Liver (tissue), 9 donors: ENCODE data around the gene NOC2L. TPM values are rescaled to one million over a fixed set of nuclear protein-coding genes. Genes with fewer than 3 reads are reported as not detected.

ENCODE experiments used
- DNase-seq: peaks from one replicate; pipeline ENCODE4 v3.0.0-alpha.2; 2017; ENCODE audit warnings: low spot score
- H3K27ac ChIP-seq, 2 donors: one replicate each; pipeline ENCODE4 v1.7.0; 2013; ENCODE audit warnings: inconsistent platforms in 2 of 2, low read length in 2 of 2, control low read depth in 1 of 2, low read depth in 1 of 2, mild to moderate bottlenecking in 1 of 2
- H3K27me3 ChIP-seq, 4 donors: one replicate each; pipeline versions ENCODE4 v1.6.1 to v1.7.0; 2013; ENCODE audit warnings: low read length in 3 of 4, inconsistent platforms in 1 of 4, mild to moderate bottlenecking in 1 of 4, moderate library complexity in 1 of 4; ENCODE audit not compliant: control insufficient read depth in 4 of 4, insufficient read depth in 4 of 4
- H3K36me3 ChIP-seq, 4 donors: one replicate each; pipeline versions ENCODE4 v1.6.1 to v1.7.0; 2013; ENCODE audit warnings: low read length in 3 of 4, mild to moderate bottlenecking in 3 of 4, low read depth in 1 of 4, moderate library complexity in 1 of 4; ENCODE audit not compliant: control insufficient read depth in 4 of 4, insufficient read depth in 3 of 4
- H3K4me1 ChIP-seq, 4 donors: one replicate each; pipeline versions ENCODE4 v1.6.1 to v1.7.0; 2013; ENCODE audit warnings: low read length in 3 of 4, mild to moderate bottlenecking in 3 of 4, moderate library complexity in 1 of 4; ENCODE audit not compliant: control insufficient read depth in 4 of 4, insufficient read depth in 4 of 4
- H3K4me3 ChIP-seq, 3 donors: one replicate each; pipeline versions ENCODE4 v1.6.1 to v1.7.0; 2013; ENCODE audit warnings: low read length in 3 of 3, control low read depth in 1 of 3, low read depth in 1 of 3, mild to moderate bottlenecking in 1 of 3
- H3K9ac ChIP-seq, 2 donors: one replicate each; pipeline ENCODE4 v1.7.0; 2013; ENCODE audit warnings: low read length in 2 of 2, mild to moderate bottlenecking in 2 of 2, moderate library complexity in 2 of 2, control low read depth in 1 of 2, low read depth in 1 of 2
- H3K9me3 ChIP-seq, 4 donors: one replicate each; pipeline versions ENCODE4 v1.6.1 to v1.7.0; 2013; ENCODE audit warnings: low read length in 3 of 4; ENCODE audit not compliant: control insufficient read depth in 4 of 4
- ATF3 ChIP-seq: IDR thresholded peaks from 2 replicates; pipeline ENCODE4 v1.6.1; 2016; ENCODE audit warnings: antibody characterized with exemption
- CTCF ChIP-seq: fragments of 150-350 bp; IDR thresholded peaks from 2 replicates; pipeline ENCODE4 v1.5.1; 2017; ENCODE audit warnings: improper control_type of control experiment, low read depth, low read length; ENCODE audit not compliant: missing input control
- EGR1 ChIP-seq, 2 donors: IDR thresholded peaks; 2 replicates each; pipeline ENCODE4 v1.6.1; 2016 to 2018; ENCODE audit warnings: antibody characterized with exemption in 2 of 2, low read depth in 2 of 2
- GABPA ChIP-seq, 2 donors: IDR thresholded peaks in 1 of 2; conservative IDR thresholded peaks in 1 of 2; 2 replicates each; pipeline ENCODE4 v1.6.1; 2016; ENCODE audit warnings: antibody characterized with exemption in 2 of 2, mild to moderate bottlenecking in 1 of 2, moderate library complexity in 1 of 2
- REST ChIP-seq: IDR thresholded peaks from 2 replicates; pipeline ENCODE4 v1.6.1; 2016; ENCODE audit warnings: antibody characterized with exemption, mild to moderate bottlenecking
- RXRA ChIP-seq, 2 donors: IDR thresholded peaks; 2 replicates each; pipeline ENCODE4 v1.6.1; 2017 to 2018; ENCODE audit warnings: antibody characterized with exemption in 2 of 2, mild to moderate bottlenecking in 1 of 2
- SP1 ChIP-seq: IDR thresholded peaks from 2 replicates; pipeline ENCODE4 v1.6.1; 2018; ENCODE audit warnings: antibody characterized with exemption, mild to moderate bottlenecking
- WGBS: extraction: QIAGEN DNeasy Blood & Tissue Kit; methylation state at CpG from one replicate; pipeline ENCODE4 v1.1.7; 2013; 5-methylcytosine and 5-hydroxymethylcytosine counted together
- polyA plus RNA-seq, 2 donors: library from polyadenylated mRNA; stranded (reverse) in 1 of 2; unstranded in 1 of 2; fragments of 200-250 nt in 1 of 2; fragments of >200 nt in 1 of 2; fragmentation: Nextera tagmentation in 1 of 2; extraction: Ambion mirVana in 1 of 2; gene quantifications; one replicate each; pipeline versions ENCODE4 v1.2.1 to v1.2.3, GENCODE V29; 2013 to 2015
- total RNA-seq, 2 donors: library from RNA; depleted of rRNA; stranded (reverse); fragments of >200 nt; gene quantifications; one replicate each; pipeline ENCODE4 v1.2.3, GENCODE V29; 2014
- donor health status: healthy.
- donor health status: healthy.
- donor health status: healthy.
- donor health status: healthy.
- donor health status: healthy.

The NOC2L gene
- total and polyA plus RNA-seq, 4 donors: 17.1 to 34.5 (median 30.0) TPM

- H3K9ac ChIP-seq: no peak overlapping the region
Observed at GRCh38 chr1:924656-925560, 34.1 kb downstream of the NOC2L start.

More at GRCh38 chr1:924656-925560, 34.1 kb downstream of the NOC2L start:
- H3K27ac ChIP-seq: no peak overlapping the region
- H3K4me1 ChIP-seq: peaks cover 6 to 39% (median 27%) of the 10 kb centered on the region in 4 donors
- 1% methylated on average over 119 of the region's 120 CpGs for WGBS
- no peaks in the 10 kb centered on the region for H3K36me3 ChIP-seq
- H3K27me3 ChIP-seq: peaks cover 0 to 3% (median 3%) of the 10 kb centered on the region in 4 donors
- TF ChIP-seq ATF3 (no peak), GABPA (IDR thresholded peaks at IDR 0.05 in 1 of 2, conservative IDR thresholded peaks at IDR 0.05 in 1 of 2) (no peak), EGR1 (IDR thresholded peaks at IDR 0.05; ENCODE audit: low read depth in 2 of 2) (no peak), CTCF (no peak), REST (no peak), RXRA (IDR thresholded peaks at IDR 0.05) (no peak), SP1 (no peak)
- H3K9me3 ChIP-seq: no peaks in the 10 kb centered on the region
- H3K4me3 ChIP-seq: peak overlapping the region in 2 of 3 donors; percentile 31 to 61
- no peak for DNase-seq
